HepG2 (cell line): ENCODE data around the gene AHSG. TPM values are rescaled to one million over a fixed set of nuclear protein-coding genes. Genes with fewer than 3 reads are reported as not detected.

ENCODE experiments used
- NFE2L1 ChIP-seq: sonication (generic); formaldehyde crosslinking; IDR thresholded peaks from 2 replicates; pipeline ENCODE4 v1.4.0; 2020; ENCODE audit warnings: missing genetic modification reagents, mild to moderate bottlenecking, borderline replicate concordance
- PPARG ChIP-seq: conservative IDR thresholded peaks from 2 replicates; pipeline ENCODE4 v1.6.1; 2016; ENCODE audit warnings: missing biosample characterization, missing genetic modification reagents
- ZNF777 ChIP-seq: sonication (generic); formaldehyde crosslinking; IDR thresholded peaks from 2 replicates; pipeline ENCODE4 v1.4.0; 2020; ENCODE audit warnings: missing genetic modification reagents
- polyA plus RNA-seq, 8 experiments: library from polyadenylated mRNA; depleted of rRNA in 3 of 8; stranded (reverse) in 7 of 8; unstranded in 1 of 8; fragments of >200 nt; fragmentation: Illumina TruSeq in 4 of 8; extraction: Trizol in 4 of 8; gene quantifications; 2 replicates each; pipeline versions ENCODE4 v1.2.1 to v1.2.3, GENCODE V29; 2011 to 2016; ENCODE audit warnings: low read depth in 4 of 8, missing spikeins in 1 of 8, mixed read lengths in 1 of 8; ENCODE audit not compliant: insufficient read depth in 1 of 8
- total RNA-seq, 5 experiments: library from RNA; depleted of rRNA; stranded (reverse); fragments of >200 nt; fragmentation: Illumina TruSeq; extraction: Trizol; gene quantifications; 2 replicates each; pipeline ENCODE4 v1.2.3, GENCODE V29; 2016; ENCODE audit warnings: low read depth in 1 of 5
- TF ChIP-seq, protein P1 (sequence below): sonication (generic); formaldehyde crosslinking; conservative IDR thresholded peaks from 2 replicates; pipeline ENCODE4 v1.4.0; 2020; ENCODE audit warnings: mild to moderate bottlenecking, missing genetic modification reagents, moderate library complexity
- TF ChIP-seq, protein P2 (sequence below), 2 experiments: sonication (generic) in 1 of 2; formaldehyde crosslinking in 1 of 2; IDR thresholded peaks; 2 replicates each; pipeline versions ENCODE4 v1.4.0 to v1.6.1; 2018 to 2020; ENCODE audit warnings: missing genetic modification reagents in 2 of 2, borderline replicate concordance in 1 of 2, low read depth in 1 of 2, mild to moderate bottlenecking in 1 of 2, missing biosample characterization in 1 of 2
- TF ChIP-seq, protein P3 (sequence below): IDR thresholded peaks from 2 replicates; pipeline ENCODE4 v1.6.1; 2016; ENCODE audit warnings: missing compliant biosample characterization, missing genetic modification reagents, borderline replicate concordance
- TF ChIP-seq, protein P4 (sequence below): sonication (generic); formaldehyde crosslinking; IDR thresholded peaks from 2 replicates; pipeline ENCODE4 v1.5.0; 2020; ENCODE audit warnings: missing genetic modification reagents
- TF ChIP-seq, protein P5 (sequence below): sonication (generic); formaldehyde crosslinking; IDR thresholded peaks from 2 replicates; pipeline ENCODE4 v1.8.0; 2022; ENCODE audit warnings: low read depth, missing genetic modification reagents

AHSG gene
- total and polyA plus RNA-seq, 2 of the 13 experiments (the other 11 are each of a cell fraction or from before 2014, with no cell fraction given): 2,043 to 19,152 TPM

DNA sequence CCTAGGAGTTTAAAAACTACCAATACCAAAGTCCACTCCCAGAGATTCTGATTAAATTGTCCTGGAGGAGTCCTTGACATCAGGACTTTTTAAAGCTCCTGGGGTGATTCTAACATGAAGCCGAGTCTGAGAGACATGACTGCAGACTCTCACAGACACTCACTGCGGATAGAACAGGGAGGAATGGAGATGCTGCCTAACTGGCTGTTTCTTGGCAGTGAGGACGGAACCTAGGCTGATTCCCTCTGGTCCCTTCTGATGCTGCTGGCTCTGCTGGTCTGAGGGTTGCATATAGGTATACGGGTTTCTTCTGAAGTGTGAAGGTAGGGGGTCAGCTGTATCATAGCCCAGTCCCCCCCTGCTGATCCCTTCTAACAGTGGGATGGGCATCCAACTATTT, 51.6 kb downstream of the AHSG start (continued):
- TF ChIP-seq, protein P1, sequence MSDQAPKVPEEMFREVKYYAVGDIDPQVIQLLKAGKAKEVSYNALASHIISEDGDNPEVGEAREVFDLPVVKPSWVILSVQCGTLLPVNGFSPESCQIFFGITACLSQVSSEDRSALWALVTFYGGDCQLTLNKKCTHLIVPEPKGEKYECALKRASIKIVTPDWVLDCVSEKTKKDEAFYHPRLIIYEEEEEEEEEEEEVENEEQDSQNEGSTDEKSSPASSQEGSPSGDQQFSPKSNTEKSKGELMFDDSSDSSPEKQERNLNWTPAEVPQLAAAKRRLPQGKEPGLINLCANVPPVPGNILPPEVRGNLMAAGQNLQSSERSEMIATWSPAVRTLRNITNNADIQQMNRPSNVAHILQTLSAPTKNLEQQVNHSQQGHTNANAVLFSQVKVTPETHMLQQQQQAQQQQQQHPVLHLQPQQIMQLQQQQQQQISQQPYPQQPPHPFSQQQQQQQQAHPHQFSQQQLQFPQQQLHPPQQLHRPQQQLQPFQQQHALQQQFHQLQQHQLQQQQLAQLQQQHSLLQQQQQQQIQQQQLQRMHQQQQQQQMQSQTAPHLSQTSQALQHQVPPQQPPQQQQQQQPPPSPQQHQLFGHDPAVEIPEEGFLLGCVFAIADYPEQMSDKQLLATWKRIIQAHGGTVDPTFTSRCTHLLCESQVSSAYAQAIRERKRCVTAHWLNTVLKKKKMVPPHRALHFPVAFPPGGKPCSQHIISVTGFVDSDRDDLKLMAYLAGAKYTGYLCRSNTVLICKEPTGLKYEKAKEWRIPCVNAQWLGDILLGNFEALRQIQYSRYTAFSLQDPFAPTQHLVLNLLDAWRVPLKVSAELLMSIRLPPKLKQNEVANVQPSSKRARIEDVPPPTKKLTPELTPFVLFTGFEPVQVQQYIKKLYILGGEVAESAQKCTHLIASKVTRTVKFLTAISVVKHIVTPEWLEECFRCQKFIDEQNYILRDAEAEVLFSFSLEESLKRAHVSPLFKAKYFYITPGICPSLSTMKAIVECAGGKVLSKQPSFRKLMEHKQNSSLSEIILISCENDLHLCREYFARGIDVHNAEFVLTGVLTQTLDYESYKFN (CRISPR knock-in tag): no peak
- TF ChIP-seq ZNF777 (CRISPR knock-in tag) (no peak), NFE2L1 (CRISPR knock-in tag) (no peak), PPARG (CRISPR knock-in tag) (no peak)
- TF ChIP-seq, protein P2, sequence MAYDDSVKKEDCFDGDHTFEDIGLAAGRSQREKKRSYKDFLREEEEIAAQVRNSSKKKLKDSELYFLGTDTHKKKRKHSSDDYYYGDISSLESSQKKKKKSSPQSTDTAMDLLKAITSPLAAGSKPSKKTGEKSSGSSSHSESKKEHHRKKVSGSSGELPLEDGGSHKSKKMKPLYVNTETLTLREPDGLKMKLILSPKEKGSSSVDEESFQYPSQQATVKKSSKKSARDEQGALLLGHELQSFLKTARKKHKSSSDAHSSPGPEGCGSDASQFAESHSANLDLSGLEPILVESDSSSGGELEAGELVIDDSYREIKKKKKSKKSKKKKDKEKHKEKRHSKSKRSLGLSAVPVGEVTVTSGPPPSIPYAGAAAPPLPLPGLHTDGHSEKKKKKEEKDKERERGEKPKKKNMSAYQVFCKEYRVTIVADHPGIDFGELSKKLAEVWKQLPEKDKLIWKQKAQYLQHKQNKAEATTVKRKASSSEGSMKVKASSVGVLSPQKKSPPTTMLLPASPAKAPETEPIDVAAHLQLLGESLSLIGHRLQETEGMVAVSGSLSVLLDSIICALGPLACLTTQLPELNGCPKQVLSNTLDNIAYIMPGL (CRISPR knock-in tag; IDR thresholded peaks at IDR 0.05; ENCODE audit: borderline replicate concordance in 1 of 2, low read depth in 1 of 2): no peak
- TF ChIP-seq, protein P3, sequence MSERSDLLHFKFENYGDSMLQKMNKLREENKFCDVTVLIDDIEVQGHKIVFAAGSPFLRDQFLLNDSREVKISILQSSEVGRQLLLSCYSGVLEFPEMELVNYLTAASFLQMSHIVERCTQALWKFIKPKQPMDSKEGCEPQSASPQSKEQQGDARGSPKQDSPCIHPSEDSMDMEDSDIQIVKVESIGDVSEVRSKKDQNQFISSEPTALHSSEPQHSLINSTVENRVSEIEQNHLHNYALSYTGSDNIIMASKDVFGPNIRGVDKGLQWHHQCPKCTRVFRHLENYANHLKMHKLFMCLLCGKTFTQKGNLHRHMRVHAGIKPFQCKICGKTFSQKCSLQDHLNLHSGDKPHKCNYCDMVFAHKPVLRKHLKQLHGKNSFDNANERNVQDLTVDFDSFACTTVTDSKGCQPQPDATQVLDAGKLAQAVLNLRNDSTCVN (CRISPR knock-in tag): no peak
- TF ChIP-seq, protein P4, sequence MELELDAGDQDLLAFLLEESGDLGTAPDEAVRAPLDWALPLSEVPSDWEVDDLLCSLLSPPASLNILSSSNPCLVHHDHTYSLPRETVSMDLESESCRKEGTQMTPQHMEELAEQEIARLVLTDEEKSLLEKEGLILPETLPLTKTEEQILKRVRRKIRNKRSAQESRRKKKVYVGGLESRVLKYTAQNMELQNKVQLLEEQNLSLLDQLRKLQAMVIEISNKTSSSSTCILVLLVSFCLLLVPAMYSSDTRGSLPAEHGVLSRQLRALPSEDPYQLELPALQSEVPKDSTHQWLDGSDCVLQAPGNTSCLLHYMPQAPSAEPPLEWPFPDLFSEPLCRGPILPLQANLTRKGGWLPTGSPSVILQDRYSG (CRISPR knock-in tag): no peak
- TF ChIP-seq, protein P5, sequence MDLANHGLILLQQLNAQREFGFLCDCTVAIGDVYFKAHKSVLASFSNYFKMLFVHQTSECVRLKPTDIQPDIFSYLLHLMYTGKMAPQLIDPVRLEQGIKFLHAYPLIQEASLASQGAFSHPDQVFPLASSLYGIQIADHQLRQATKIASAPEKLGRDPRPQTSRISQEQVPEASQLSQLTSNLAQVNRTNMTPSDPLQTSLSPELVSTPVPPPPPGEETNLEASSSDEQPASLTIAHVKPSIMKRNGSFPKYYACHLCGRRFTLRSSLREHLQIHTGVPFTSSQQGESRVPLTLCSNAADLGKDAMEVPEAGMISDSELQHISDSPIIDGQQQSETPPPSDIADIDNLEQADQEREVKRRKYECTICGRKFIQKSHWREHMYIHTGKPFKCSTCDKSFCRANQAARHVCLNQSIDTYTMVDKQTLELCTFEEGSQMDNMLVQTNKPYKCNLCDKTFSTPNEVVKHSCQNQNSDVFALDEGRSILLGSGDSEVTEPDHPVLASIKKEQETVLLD: no peak
- TF ChIP-seq, all 625 proteins: peak for 0
